HG03196 (cell line): Measurements from ENCODE around the gene LRBA.
"Not testable (repeated sequence)": the region's sequence is repeated elsewhere in the genome, so short reads cannot be mapped to it uniquely, and the experiment has no call there.

Source experiments
- ATAC-seq: cut with Tn5 transposase; IDR thresholded peaks from one replicate; pipeline ENCODE4 v1.9.1; 2021; ENCODE audit not compliant: unreplicated experiment

Gene LRBA

DNA sequence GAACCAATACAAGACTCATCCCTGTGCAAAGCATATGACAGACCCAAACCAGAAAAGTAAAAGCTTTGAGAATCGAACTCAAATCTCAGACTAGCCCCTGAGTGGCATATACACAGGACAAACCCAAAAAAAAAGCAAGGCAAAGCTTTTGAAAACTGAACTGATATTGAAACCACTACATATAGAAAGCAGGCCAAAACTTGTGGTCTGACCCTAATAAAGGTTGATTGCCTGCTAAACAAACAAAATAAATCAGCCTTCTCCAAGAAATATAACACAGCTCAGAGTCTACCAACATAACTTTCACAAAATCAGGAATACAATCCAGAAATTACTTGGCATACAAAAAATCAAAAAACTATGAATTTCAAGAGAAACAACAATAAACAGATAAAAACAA is 40.3 kb downstream of the LRBA start:
- ATAC-seq: no peak

DNA sequence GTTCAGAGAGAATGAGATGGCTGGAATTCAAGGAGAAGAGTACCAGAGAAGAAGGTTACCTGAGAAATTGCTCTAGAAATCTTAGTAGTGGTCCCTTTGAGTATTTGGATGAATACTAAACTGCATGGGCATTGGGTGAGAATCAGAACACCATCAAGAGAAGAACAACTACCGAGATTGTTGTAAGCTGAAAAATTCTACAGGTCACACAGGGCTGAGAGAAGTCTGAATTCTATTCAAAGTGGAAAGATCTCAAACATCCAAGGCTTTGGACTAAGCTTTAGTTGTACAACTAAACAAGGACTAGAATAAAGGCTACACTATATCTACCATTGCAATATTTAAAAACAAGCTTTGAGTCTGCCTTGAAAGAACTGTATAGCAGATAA is 40.8 kb downstream of the LRBA start:
- ATAC-seq: no peak

DNA sequence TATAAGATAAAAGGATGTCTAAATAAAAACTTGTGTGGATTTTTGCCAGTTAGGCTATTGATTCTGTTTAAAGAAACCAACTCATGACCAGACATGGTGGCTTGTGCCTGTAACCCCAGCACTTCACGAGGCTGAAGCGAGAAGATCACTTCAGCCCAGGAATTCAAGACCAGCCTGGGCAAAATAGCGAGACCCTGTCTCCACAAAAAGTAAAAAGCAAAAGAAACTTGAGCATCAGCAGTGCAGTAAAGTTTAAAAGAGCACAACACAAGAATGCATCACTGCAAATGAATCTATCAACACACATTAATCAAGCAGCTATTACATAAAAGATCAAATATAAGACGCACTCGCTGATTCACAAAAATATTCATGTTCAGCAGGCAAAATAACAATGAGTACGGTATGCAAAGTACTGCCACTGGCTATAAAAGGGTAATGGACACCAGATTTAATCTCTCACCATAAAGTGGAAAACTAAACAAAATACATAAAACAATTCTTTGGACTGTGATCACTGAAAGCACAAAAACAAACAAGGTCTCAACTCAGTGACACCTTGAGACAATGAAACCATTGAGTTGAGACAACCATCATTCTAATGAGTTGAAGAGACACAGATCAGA is 41.3 kb downstream of the LRBA start:
- no peak for ATAC-seq

DNA sequence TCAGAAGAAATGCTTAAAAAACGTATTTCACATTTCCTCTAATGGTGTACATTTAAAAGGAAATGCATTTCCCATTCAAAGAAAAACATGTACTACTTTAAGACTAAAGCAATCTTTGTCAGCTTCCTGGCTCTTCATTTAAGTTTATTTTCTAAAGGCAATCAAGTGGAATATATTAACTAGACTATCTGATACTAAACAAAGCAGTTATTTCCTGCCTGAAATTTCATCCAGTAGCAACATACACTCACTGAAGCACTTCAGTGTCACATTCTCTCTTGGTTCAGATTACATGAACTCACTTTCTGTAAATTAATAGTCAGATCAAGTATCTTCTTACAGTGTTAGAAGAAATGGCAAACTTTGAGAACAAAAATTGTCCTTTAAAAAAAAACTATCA is 42.5 kb downstream of the LRBA start:
- ATAC-seq: no peak

DNA sequence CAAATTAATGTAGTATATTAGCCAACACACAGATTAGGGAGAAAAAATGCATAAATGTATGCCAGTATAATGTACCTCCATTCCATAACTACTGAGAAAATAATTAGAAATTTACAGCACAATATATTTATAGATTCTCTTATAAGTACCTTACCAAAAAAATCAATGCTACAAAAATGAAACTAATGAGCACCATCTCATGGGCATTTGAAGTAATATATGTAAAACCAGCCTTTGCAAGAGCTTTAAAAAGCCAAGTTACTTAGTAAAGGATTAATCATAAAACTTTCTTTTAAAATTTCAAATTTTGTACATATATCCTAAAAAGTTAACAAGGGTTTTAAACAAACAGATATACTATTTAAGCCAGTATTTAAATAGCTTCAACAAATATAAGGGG is 43.2 kb downstream of the LRBA start:
- ATAC-seq: no peak

DNA sequence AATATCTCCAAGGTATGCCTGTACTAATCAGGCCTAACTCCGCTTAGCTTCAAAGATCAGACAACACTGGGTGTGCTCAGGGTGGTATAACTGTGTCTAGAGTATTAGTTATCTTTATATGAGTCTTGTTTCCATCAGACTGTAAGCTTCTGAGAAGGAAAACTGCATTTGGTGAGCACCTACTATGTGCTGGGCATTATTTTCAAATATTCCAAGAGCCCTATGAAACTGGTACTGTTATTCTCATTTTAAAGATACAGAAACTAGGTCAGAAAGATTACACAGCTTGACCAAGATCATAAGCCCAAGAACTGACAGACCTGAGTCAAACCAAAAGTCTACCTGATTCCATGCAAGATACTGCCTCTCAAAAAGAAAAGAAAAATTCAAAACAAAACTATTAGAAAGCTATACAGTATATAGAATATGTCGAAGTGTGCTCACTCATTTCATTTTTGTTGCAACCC is 44.4 kb downstream of the LRBA start:
- peak; percentile 60 for ATAC-seq

DNA sequence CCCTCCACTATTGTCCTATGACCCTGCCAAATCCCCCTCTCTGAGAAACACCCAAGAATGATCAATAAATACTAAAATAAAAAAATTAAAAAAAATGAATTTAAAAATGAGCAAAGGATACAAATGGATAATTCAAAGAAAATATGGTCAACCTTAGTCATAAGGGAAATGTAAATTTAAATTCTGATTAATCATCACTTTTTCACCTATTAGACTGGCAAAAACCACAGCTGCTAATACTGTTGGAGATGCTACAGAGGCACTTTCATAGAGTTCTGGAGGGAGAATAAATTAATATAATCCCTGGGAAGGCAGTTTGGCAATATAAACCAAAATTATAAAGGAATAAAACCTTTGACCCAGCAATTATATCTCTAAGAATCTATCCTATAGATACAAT is 50.3 kb downstream of the LRBA start:
- ATAC-seq: no peak

DNA sequence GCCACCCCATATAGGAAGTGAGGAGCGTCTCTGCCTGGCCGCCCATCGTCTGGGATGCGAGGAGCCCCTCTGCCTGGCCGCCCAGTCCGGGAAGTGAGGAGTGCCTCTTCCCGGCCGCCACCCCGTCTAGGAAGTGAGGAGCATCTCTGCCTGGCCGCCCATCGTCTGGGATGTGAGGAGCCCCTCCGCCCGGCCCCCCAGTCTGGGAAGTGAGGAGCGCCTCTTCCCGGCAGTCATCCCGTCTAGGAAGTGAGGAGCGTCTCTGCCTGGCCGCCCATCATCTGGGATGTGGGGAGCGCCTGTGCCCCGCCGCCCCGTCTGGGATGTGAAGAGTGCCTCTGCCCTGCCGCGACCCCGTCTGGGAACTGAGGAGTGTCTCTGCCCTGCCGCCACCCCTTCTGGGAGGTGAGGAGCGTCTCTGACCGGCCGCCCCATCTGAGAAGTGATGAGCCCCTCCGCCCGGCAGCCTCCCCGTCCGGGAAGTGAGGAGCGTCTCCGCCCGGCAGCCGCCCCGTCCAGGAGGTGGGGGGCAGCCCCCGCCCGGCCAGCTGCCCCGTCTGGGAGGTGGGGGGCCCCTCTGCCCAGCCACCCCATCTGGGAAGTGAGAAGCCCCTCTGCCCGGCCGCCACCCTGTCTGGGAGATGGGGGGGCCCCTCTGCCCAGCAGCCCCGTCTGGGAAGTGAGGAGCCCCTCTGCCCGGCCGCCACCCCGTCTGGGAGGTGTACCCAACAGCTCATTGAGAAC is 51.3 kb downstream of the LRBA start:
- ATAC-seq: not testable (repeated sequence)

DNA sequence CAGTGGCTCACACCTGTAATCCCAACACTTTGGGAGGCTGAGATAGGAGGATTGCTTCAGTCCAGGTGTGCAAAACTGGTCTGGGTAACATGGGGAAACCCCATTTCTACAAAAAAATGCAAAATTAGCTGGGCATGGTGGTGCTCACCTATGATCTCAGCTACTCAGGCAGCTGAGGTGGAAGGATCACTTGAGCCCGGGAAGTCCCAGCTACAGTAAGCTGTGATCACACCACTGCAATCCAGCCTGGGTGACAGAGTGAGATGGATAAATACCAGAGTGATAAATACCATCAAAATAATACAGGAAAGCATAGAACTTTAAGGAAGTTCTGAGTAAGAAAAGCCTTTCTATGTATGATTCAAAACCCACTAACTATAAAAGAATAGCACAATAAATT is 52.8 kb downstream of the LRBA start:
- ATAC-seq: no peak

DNA sequence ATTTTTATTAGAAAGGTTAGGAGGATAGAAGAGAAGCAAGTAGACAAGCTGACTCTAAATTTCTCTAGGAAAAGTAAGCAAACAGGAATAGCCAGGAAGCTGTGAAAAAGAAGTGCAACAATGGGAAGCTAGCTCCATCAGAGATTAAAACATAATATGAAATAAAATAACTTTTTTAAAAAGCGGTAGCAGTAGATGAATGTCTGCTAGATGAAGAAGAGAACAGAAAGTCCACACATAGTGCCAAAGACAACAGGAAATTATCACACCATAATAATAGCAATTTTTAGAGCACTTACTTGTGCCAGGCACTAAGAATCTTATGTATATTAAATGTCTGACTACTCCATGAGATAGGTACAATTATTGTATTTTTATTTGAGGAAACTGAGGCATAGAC is 53.5 kb downstream of the LRBA start:
- no peak for ATAC-seq

DNA sequence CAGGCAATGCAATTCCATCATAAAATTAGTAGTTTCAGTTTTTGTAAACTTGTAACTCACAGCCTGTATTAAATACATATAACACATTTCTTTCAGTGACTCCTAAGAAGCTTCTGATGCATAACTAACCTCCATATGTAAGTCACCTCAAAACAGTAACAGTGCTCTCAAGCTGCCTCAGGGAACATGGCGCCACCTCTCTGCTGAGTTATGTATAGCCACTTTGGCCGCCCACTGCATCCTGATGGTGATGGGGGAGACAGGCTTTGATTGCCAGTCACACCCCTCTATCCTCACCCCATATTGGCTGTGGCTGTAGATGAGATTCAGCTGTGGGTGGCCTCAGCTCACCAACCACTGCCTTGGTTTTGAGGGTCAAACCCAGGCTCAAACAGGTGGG is 54.3 kb downstream of the LRBA start:
- no peak for ATAC-seq

DNA sequence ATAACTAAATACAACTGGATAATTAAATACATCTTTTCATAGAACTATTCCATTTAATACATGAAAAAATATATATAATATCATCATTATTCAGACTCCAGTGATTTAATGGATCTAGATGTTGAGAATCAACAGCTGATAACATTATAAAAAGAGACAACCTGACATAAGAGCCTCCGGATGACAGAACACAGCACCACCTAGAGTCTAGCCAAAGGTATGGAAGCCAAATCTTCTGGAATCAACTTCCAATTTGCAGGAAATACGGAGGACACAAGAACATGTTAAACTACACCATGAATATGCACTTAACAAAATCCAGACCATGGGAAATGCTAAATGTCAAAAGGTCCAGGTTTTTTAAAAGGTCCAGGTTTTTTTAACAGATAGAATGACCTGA is 55.0 kb downstream of the LRBA start:
- no peak for ATAC-seq

DNA sequence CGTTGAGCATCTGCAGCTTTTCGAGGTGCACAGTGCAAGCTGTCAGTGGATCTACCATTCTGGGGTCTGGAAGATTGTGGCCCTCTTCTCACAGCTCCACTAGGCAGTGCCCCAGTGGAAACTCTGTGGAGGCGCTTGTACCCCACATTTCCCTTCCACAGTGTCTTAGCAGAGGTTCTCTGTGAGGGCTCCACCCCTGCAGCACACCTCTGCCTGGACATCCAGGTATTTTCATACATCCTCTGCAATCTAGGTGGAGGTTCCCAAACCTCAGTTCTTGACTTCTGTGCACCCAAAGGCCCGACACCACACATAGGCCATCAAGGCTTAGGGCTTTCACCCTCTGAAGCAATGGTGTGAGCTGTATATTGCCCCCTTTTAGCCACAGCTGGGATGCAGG is 57.1 kb downstream of the LRBA start:
- ATAC-seq: not testable (repeated sequence)

DNA sequence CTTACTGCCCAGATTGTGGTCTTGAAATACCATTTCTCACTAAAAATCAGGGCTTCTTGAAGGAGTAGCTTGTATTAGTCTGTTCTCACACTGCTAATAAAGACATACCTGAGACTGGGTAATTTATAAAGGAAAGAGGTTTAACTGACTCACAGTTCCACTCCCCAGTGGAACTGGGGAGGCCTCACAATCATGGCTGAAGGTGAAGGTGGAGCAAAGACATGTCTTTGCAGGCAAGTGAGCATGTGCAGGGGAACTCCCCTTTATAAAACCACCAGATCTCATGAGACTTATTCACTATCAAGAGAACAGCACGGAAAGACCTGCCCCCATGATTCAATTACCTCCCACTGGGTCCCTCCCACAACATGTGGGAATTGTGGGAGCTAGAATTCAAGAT is 58.0 kb downstream of the LRBA start:
- not testable (repeated sequence) for ATAC-seq

DNA sequence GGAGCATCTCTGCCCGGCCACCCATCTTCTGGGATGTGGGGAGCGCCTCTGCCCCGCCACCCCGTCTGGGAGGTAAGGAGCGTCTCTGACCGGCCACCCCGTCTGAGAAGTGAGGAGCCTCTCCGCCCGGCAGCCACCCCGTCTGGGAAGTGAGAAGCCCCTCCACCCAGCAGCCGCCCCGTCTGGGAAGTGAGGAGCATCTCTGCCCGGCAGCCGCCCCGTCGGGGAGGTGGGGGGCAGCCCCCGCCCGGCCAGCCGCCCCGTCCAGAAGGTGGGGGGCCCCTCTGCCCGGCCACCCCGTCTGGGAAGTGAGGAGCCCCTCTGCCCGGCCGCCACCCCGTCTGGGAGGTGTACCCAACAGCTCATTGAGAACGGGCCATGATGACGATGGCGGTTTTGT is 61.2 kb downstream of the LRBA start:
- ATAC-seq: not testable (repeated sequence)

DNA sequence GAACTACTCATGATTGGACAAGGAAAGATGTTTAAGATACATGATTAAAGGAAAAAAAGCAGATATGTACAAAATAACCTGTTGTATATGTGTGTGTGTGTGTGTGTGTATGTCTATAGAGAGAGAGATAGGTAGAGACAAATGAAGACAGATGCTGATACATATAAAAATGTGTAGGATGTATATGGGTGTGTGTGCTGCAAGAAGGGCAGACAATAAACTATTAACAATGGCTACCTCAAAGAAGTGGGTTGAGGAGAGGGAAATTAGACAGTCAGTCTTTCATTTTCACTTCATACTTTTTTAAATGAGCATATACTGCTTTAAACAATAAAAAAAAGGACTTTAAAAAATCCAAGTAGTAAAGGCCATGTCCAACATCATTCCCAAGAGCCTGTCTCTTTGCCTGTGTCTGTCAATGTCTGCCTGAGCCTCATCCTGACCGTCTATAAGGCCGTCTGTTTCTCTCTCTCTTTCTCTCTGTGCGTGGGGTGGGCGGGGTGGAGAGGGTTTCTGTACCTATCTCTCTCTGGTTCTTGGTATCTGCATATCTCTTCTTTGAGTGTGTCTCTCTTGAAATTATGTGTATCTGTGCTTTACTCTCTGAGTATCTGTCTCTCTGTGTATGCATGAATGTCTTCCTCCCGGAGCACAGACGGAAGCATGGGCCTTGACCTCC is 62.8 kb downstream of the LRBA start:
- ATAC-seq: no peak

DNA sequence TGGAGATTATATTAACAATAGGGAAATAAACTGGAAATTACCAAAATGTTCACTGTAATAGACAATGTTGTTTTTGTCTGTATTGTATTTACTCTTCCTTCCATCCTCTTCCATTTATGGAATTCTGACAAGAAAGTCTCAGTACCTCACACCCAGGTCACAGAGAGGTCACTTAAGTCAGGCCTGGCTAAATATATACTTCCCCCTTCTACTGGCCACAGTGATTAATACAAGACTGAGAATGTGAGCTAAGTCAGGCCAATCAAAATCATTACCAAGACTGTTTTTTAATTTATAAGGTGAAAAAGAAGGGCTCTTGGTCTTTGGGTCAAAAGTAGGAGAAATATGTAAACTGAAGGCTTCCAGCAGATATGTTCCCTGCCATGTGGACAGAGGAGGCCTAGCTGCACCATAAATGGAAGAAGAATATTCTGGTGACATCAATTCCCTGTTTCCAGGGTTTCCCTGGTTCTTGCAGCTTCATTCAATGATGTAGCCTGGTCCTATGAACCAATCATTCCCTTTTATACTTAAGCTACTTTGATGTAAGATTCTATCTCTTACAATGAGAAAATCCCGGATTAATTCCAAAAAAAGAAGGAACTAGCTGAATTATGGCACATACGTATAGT is 64.3 kb downstream of the LRBA start:
- ATAC-seq: peak; percentile 80

DNA sequence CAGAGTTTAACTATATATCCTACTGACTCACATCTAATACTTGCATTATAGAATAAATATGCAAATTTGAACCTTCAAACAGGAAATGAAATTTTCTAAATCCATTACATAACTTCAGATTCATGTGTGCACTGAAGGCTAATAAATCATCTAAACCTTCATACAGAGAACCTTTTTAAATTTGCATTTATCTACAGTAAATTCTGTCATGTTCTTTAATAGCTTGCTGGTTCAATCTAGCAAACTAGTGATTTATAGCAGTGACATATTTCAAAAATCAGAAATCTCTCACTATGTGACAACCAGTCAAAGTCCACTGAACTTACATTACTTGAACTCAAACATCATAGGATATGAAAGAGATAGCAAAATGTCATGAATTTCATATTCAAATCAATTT is 65.1 kb downstream of the LRBA start:
- no peak for ATAC-seq

DNA sequence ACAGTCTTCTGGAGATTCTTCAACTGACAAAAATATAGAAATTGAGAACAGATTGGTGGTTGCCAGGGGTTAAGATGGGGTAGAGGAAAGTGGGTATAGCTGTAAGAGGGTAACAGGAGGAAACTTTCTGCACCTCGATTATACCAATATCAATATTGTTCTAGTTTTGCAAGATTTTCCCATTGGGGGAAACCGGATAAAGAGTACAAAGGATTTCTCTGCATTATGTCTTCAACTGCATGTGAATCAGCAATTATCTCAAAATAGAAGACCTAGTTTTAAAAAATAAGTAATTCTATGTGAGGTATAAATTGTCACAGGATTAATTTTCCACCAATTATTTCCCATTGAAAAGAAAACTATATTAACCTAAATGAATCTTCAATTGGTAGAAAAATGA is 65.7 kb downstream of the LRBA start:
- ATAC-seq: no peak

DNA sequence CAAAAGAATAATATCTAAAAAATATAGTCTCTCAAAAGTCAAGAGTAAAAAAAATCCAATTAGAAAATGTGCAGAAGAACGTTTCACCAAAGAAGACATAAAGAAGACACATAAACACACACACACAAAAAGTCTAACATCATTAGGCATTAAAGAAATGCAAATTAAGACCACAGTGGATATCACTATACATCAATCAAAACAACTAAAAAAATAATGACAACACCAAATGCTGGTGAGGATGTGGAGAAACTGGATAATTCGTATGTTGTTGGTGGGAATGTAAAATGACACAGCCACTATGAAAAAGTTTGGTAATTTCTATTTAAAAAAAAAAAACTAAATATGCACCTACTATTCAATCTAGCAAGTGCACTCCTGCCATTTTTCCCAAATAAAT is 66.4 kb downstream of the LRBA start:
- no peak for ATAC-seq

DNA sequence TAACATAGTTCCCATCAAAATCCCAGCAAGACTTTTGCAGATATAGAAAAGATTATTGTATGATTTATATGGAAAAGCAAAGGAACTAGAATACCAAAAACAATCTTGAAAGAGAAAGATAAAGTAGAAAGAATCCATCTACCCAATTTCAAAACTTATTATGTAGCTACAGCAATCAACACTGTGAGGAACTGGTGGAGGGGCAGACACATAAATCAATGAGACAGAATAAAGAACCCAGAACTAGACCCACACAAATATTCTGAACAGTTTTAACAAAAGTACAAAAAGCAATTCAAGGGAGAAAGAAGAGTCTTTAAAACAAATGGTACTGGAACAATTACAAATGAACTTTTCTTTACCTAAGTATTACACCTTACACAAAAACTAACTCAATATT is 67.0 kb downstream of the LRBA start:
- ATAC-seq: no peak

DNA sequence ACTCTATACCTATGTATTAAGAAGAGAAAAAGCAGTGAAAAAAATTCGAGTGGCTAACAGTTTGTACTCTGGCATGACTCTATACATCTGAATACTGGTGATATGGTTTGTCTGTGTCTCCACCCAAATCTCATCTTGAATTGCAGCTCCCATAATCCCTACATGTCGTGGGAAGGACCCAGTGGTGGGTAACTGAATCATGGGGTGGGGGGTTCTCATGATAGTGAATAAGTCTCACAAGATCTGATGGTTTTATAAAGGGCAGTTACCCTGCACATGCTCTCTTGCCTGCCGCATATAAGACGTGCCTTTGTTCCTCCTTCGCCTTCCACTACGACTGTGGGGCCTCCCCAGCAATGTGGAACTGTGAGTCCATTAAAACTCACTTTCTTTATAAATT is 70.4 kb downstream of the LRBA start:
- ATAC-seq: no peak
